ENCODE results near the gene CENPX. TPM values are rescaled to one million over a fixed set of nuclear protein-coding genes. Genes with fewer than 3 reads are reported as not detected.
A peak's percentile ranks its signal among the peaks of the same experiment; 100 is the strongest.

The CENPX gene
- polyA plus RNA-seq, 1 donor (not counting 4 experiments of a cell fraction or from before 2014, with no cell fraction given): 48.2 TPM

DNA sequence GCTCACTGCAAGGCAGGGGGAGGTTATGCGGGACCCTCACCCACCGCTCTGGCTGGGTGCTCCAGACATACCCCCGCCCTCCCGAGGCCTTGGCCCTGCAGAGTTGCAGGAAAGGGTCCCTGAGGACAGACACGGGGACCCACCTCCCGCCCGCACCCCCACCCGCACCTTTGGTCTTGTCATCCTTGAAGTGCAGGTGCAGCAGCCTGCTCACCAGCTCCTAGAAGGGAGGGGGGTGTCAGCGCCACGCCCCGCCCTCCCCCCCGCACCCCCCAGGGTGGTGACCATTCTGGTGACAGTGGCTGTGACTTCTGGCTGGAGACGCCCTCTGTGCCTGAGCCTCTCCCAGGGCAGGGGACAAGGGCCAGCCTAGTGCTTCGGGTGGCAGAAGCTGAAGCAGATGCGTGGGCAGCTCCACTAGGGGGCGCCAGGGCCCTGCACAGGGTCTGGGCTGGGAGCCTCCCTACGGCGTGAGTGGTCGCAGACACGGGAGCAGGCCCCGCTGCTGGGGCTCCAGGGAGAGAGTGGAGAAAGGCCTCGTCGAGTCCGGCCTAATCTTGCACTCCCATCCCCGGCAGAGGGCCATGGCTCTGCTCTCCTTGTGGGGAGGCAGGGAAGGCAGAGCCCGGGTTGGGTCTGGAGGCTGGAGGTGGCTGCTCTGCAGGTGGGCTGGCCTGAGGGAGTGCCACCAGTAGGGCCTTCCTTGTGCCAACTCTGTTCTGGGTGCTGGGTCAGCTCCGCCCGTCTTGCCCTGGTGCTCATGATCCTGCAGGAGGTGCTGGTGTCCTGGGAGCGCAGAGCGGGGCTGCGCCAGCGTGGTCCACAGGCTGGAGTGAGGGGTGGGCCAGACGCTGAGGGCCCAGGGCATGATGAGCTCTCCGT lies 2.7 kb downstream of the CENPX start:
- TF ChIP-seq EZH2 (IDR thresholded peaks at IDR 0.05; ENCODE audit: low read length): no peak
- TF ChIP-seq, protein P1, sequence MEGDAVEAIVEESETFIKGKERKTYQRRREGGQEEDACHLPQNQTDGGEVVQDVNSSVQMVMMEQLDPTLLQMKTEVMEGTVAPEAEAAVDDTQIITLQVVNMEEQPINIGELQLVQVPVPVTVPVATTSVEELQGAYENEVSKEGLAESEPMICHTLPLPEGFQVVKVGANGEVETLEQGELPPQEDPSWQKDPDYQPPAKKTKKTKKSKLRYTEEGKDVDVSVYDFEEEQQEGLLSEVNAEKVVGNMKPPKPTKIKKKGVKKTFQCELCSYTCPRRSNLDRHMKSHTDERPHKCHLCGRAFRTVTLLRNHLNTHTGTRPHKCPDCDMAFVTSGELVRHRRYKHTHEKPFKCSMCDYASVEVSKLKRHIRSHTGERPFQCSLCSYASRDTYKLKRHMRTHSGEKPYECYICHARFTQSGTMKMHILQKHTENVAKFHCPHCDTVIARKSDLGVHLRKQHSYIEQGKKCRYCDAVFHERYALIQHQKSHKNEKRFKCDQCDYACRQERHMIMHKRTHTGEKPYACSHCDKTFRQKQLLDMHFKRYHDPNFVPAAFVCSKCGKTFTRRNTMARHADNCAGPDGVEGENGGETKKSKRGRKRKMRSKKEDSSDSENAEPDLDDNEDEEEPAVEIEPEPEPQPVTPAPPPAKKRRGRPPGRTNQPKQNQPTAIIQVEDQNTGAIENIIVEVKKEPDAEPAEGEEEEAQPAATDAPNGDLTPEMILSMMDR (optimal IDR thresholded peaks at IDR 0.05 in 1 of 3, IDR thresholded peaks at IDR 0.05 in 1 of 3, conservative IDR thresholded peaks at IDR 0.05 in 1 of 3; ENCODE audit: extremely low read depth in 1 of 3, insufficient read depth in 2 of 3, low read length in 3 of 3): peak; percentile 62 to 84 (median 84)

DNA sequence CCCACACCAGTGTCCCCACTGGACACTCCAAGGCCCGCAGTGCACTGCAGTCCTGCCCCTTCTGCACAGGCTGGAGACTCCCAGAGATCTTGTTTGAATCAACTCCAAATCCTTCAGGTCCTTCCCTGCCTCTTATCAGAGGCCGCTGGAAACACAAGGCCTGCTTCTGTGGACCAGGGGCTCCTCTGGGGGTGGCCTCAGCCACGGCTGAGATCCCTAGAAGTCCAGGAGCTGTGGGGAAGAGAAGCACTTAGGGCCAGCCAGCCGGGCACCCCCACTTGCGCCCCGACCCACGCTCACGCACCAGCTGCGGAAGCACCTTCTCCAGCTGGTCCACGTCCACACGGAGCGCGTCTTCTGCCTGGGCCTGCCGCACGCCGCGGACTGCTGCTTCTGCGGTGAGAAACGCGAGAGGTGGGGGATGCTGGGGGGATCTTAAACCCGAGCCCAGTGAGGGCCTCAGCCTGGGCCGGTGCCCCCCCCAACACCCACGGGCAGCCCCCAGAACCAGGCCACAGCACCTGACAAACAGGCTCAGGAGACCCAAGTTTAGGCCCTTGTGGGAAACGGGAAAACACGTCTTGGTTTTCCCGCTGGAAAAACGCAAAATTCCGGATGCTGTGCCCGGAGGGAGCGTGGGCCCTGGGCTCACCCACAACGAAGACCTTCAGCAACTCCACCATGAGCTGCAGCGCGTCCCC lies 3.5 kb downstream of the CENPX start:
- H3K79me2 ChIP-seq (ENCODE audit: control insufficient read depth, insufficient read depth, low read length): peaks cover 5% of the 10 kb centered on the region

More for the DNA sequence above, 2.7 kb downstream of the CENPX start:
- H3K9me3 ChIP-seq (ENCODE audit: control insufficient read depth, low read depth, low read length): no peaks in the 10 kb centered on the region
- H3K36me3 ChIP-seq (ENCODE audit: control insufficient read depth in 2 of 2, extremely low read depth in 1 of 2, insufficient read depth in 2 of 2, low read length in 2 of 2): peaks cover 0 to 4% of the 10 kb centered on the region in 2 experiments
- FAIRE-seq (no peak), DNase-seq (ENCODE audit: low read depth, low spot score) (no peak)
- peaks cover 6% of the 10 kb centered on the region for H4K20me1 ChIP-seq (ENCODE audit: control insufficient read depth, extremely low read depth, insufficient read depth, low read length)
- H3K9me1 ChIP-seq (ENCODE audit: control insufficient read depth, extremely low read depth, insufficient read depth, low read length): no peaks in the 10 kb centered on the region
- no peak overlapping the region for H2AFZ ChIP-seq (ENCODE audit: control insufficient read depth, low read length)
- no peak overlapping the region for H3K4me2 ChIP-seq (ENCODE audit: control insufficient read depth, extremely low read depth, insufficient read depth, low read depth, low read length)
- no peaks in the 10 kb centered on the region for H3K27me3 ChIP-seq (ENCODE audit: control insufficient read depth, extremely low read depth, insufficient read depth, low read length)
- no peak overlapping the region for H3K27ac ChIP-seq (ENCODE audit: control insufficient read depth, insufficient read depth, low read length)
- H3K79me2 ChIP-seq (ENCODE audit: control insufficient read depth, insufficient read depth, low read length): peaks cover 5% of the 10 kb centered on the region
- H3K4me3 ChIP-seq (ENCODE audit: control insufficient read depth in 2 of 3, extremely low read depth in 1 of 3, insufficient read depth in 2 of 3, low read depth in 1 of 3, low read length in 3 of 3): no peak overlapping the region
- dilution Hi-C loops (cut with MboI; ENCODE audit: extremely low pct_ligation_motif_present, low sequenced_read_pairs): no loop called here
- H3K9ac ChIP-seq (ENCODE audit: control insufficient read depth, extremely low read depth, insufficient read depth, low read length): no peak overlapping the region
- H3K4me1 ChIP-seq (ENCODE audit: control insufficient read depth, extremely low read depth, insufficient read depth, low read length): peaks cover 28% of the 10 kb centered on the region

More for the DNA sequence above, 3.5 kb downstream of the CENPX start:
- Histone ChIP-seq H3K9me1 (ENCODE audit: control insufficient read depth, extremely low read depth, insufficient read depth, low read length) (no peaks in the 10 kb centered on the region), H3K4me3 (ENCODE audit: control insufficient read depth in 2 of 3, extremely low read depth in 1 of 3, insufficient read depth in 2 of 3, low read depth in 1 of 3, low read length in 3 of 3) (no peak overlapping the region), H3K4me2 (ENCODE audit: control insufficient read depth, extremely low read depth, insufficient read depth, low read depth, low read length) (no peak overlapping the region), H3K27me3 (ENCODE audit: control insufficient read depth, extremely low read depth, insufficient read depth, low read length) (no peaks in the 10 kb centered on the region), H3K4me1 (ENCODE audit: control insufficient read depth, extremely low read depth, insufficient read depth, low read length) (peaks cover 26% of the 10 kb centered on the region), H3K9ac (ENCODE audit: control insufficient read depth, extremely low read depth, insufficient read depth, low read length) (no peak overlapping the region), H4K20me1 (ENCODE audit: control insufficient read depth, extremely low read depth, insufficient read depth, low read length) (peaks cover 6% of the 10 kb centered on the region), H3K9me3 (ENCODE audit: control insufficient read depth, low read depth, low read length) (no peaks in the 10 kb centered on the region), H3K27ac (ENCODE audit: control insufficient read depth, insufficient read depth, low read length) (no peak overlapping the region), H2AFZ (ENCODE audit: control insufficient read depth, low read length) (no peak overlapping the region), H3K36me3 (ENCODE audit: control insufficient read depth in 2 of 2, extremely low read depth in 1 of 2, insufficient read depth in 2 of 2, low read length in 2 of 2) (peaks cover 0 to 4% of the 10 kb centered on the region in 2 experiments)
- DNase-seq (ENCODE audit: low read depth, low spot score): no peak
- FAIRE-seq: no peak
- dilution Hi-C loops (cut with MboI; ENCODE audit: extremely low pct_ligation_motif_present, low sequenced_read_pairs): no loop called here
- TF ChIP-seq, protein P1 (optimal IDR thresholded peaks at IDR 0.05 in 1 of 3, IDR thresholded peaks at IDR 0.05 in 1 of 3, conservative IDR thresholded peaks at IDR 0.05 in 1 of 3; ENCODE audit: extremely low read depth in 1 of 3, insufficient read depth in 2 of 3, low read length in 3 of 3): no peak
- no peak for TF ChIP-seq EZH2 (IDR thresholded peaks at IDR 0.05; ENCODE audit: low read length)
